Dermis microvascular lymphatic vessel endothelial cell (primary cell): ENCODE results near the gene INTS3. TPM values are rescaled to one million over a fixed set of nuclear protein-coding genes. Genes with fewer than 3 reads are reported as not detected.
"Not testable (repeated sequence)": the region's sequence is repeated elsewhere in the genome, so short reads cannot be mapped to it uniquely, and the experiment has no call there.

ENCODE experiments used
- DNase-seq, 2 donors: peaks; one replicate each; pipeline versions ENCODE4 v3.0.0 to v3.0.0-alpha.2; 2010; ENCODE audit warnings: low read depth in 2 of 2
- total RNA-seq: library from RNA; depleted of rRNA; stranded (reverse); fragments of >200 nt; gene quantifications from 2 replicates; pipeline ENCODE4 v1.2.1, GENCODE V29; 2014

INTS3 gene
- total RNA-seq, 1 donor from 2014 or later: 16.4 TPM

DNA sequence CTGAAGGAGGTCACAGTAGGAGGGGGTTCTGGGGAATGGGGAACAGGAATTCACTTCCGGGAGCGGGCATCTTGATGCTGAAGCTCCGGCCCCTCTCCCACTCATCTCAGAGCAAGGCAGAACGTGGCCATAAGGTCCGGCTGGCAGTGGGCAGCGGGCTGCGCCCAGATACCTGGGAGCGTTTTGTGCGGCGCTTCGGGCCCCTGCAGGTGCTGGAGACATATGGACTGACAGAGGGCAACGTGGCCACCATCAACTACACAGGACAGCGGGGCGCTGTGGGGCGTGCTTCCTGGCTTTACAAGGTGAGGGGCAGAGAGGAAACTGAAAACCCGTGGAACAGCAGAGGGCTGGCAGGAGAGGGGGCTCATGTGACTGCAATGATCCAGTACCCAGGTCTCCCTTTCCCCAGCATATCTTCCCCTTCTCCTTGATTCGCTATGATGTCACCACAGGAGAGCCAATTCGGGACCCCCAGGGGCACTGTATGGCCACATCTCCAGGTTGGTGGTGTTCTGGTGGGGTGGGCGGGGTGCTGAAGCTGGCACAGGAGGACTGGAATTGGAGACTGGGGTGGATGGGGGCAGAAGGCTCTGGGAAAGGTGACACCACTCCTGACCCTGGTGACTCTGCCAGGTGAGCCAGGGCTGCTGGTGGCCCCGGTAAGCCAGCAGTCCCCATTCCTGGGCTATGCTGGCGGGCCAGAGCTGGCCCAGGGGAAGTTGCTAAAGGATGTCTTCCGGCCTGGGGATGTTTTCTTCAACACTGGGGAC lies 50.4 kb downstream of the INTS3 start:
- DNase-seq: no peak

DNA sequence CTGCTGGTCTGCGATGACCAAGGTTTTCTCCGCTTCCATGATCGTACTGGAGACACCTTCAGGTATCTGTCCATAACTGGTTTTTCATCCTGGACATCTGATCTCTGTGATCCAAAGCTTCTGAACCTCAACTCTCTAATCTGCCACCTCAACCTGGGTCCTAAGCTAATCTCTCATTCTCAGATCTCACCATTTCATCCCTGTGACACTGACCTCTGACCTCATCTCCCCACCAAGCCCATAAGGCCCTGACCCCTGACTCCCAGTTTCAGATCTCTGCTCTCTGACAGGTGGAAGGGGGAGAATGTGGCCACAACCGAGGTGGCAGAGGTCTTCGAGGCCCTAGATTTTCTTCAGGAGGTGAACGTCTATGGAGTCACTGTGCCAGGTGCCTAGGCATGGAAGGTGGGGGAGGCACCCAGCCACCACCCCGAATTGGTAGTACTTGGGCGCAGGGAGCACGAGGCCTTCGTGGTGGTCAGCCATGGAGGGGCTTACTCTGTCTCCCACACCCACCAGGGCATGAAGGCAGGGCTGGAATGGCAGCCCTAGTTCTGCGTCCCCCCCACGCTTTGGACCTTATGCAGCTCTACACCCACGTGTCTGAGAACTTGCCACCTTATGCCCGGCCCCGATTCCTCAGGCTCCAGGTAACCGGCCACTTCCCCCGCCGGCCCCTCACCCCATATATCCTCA lies 51.1 kb downstream of the INTS3 start:
- no peak for DNase-seq

DNA sequence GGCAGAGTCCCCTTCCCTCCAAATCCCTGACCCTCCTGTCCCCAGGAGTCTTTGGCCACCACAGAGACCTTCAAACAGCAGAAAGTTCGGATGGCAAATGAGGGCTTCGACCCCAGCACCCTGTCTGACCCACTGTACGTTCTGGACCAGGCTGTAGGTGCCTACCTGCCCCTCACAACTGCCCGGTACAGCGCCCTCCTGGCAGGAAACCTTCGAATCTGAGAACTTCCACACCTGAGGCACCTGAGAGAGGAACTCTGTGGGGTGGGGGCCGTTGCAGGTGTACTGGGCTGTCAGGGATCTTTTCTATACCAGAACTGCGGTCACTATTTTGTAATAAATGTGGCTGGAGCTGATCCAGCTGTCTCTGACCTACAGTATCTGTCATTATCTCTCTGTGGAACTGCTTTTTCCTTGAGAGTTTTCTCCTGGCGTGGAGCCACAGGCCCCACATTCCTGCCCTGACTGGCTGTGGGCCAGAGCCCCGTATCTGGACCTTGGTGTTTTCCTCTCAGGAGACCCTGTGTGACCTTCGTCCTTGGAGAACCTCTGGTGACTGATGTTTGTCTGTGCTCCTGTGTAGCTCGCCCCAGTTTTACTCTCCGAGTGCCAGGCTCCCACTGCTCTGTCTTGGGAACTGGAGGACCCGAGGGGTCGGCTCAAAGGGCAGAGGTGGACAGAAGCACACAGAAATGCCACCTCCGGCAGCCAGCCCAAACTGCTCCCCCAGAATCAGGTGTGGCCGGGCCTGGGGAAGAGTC lies 52.1 kb downstream of the INTS3 start:
- DNase-seq: peak in 1 of 2 donors; percentile 29

DNA sequence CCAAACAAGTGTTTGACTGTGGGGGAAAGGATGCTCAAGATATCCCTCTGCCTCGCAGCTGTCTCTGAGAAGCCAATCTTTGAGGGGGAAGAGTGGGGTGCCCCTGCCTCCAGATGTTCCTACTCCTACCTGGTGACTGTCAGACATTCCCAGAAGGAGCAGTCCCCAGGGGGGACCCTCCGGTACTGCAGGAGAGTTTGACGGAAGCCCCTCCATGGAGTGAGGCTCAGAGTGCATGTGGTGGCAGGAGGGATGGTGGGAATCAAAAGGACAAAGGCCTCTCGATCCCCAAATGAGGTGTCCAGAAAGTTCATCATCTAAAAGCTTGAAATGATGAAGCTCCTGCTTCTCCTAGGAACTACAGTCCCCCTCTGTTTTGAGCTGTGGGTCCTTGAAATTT lies 52.7 kb downstream of the INTS3 start:
- DNase-seq: no peak

DNA sequence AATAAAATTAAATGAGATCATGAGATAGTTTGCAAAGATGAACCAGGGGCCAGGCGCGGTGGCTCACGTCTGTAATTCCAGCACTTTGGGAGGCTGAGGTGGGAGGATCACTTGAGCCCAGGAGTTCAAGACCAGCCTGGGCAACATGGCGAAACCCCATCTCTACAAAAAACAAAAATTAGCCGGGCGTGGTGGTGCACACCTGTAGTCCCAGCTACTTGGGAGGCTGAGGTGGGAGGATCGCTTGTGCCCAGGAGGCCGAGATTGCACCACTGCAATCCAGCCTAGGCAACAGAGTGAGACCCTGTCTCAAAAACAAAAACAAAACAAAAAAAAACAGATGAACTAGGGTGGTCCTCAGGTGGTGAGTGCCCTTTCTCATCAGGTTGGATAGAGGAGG lies 54.8 kb downstream of the INTS3 start:
- DNase-seq: not testable (repeated sequence)

DNA sequence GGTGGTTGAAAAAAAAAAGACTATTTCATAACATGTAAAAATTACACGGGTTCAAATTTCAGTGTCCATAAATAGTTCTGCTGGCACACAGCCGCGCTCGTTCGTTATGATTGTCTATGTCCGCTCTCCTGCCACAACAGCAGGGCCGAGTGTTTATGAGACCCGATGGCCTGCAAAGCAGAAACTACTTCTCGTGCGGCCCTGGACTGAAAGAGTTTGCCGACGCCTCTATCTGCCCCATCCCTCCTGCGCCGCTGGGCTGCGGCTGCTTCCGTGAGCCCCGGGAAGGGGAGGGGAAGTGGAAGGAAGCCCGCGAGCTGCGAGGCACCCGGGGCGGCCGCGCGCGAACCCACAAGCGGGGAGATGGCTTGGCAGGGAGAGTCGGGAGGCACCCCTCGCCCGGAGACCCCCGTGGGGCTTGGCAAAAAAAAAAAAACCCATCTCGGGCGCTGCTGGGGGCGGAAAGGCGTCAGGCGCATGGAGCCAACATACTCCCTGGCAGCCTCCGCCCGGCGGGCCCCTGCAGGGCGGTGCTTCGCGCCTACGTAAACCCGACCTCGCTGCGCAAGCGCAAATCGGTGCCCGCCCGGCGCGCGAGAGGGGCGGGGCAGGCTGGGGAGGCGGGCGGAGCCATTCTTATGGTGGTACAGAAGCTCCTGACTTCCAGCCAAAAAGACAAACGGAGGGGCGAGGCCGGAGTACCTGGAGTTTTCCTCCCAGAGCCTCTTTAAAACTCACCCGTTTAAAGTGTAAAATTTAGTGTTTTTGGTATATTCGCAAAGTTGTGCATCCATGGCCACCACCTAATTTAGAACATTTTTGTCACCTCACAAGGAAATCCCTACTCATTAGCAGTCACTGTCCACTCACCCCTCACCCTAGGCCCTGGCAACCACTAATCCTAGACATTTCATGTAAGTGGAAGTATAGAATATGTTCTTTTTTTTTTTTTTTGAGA lies 55.7 kb downstream of the INTS3 start:
- peak; percentile 78 to 88 for DNase-seq

DNA sequence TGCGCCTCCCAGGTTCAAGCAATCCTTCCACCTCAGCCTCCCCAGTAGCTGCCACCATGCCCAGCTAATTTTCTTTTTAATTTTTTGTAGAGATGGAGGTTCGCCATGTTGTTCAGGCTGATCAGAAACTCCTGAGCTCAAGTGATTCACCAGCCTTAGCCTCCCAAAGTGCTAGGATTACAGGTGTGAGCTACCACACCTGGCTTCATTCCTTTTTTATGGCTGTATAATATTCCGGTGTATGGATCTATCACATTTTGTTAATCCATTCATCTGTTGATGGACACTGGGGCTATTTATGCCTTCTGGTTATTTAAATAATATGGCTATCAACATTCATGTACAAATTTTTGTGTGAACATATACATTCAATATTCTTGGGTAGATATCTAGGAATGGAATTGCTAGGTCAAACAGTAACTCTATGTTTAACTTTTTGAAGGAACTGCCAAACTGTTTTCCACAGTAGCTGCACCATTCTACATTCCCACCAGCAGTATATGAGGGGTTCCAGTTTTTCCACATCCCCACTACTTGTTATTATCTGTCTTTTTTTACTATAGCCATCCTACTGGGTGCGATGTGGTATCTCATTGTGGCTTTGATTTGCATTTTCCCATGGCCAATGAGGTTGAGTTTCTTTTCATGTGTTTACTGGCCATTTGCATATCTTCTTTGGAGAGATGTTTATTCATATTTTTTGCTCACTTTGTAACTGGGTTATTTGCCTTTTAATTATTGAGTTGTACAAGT lies 58.4 kb downstream of the INTS3 start:
- no peak for DNase-seq

DNA sequence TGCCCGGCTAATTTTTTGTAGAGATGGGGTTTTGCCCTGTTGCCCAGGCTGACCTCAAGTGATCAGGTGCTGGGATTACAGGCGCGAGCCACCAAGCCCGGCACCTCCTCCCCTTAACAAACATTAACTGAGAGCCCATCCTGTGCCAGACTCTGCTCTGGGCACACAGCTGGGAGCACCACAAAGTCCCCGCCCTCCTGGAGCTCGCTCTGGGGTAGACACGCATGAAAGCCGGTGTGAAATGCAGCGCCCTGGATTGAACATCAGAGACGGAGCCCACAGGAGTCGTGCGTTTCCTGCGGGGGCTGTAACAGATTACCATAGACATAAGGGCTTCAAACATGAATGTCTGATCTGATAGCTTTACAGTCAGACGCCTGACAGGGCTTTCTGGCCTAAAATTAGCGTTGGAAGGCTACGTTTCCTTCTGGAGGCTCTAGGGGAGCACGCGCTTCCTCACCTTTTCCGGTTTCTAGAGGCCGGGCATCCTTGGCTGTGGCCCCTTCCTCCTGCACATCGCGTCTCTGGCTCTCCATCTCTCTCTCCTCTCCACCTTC lies 61.7 kb downstream of the INTS3 start:
- peak in 1 of 2 donors; percentile 24 for DNase-seq

DNA sequence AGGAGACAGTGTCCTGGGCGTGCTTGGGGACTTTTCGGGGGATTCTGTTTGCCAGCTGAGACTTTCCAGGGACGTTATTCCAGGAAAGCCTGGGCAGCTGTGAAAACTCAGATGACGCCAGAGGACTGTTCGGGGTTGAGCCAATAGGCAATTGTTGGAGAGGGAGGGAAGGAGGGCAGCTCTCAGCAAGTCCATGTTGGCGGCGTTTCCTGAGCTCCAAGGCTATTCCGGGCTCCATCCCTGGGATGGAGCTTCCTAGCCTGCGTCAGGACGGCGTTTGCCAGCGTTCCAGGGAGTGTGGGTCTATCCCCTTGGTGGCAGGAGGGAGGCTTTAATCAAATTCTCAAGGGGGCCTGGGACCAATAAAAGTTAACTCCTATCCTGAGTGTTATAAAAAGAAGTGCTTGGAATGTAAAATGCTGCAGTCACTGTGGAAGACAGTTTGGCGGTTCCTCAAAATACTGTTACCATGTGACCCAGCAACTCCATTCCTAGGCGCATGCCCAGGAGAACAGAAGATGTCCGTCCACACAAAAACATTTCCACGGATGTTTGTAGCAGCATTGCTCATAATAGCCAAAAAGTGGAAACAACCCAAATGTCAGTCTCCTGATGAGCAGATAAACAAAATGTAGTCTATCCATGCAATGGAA lies 62.6 kb downstream of the INTS3 start:
- DNase-seq: peak; percentile 67 to 86

DNA sequence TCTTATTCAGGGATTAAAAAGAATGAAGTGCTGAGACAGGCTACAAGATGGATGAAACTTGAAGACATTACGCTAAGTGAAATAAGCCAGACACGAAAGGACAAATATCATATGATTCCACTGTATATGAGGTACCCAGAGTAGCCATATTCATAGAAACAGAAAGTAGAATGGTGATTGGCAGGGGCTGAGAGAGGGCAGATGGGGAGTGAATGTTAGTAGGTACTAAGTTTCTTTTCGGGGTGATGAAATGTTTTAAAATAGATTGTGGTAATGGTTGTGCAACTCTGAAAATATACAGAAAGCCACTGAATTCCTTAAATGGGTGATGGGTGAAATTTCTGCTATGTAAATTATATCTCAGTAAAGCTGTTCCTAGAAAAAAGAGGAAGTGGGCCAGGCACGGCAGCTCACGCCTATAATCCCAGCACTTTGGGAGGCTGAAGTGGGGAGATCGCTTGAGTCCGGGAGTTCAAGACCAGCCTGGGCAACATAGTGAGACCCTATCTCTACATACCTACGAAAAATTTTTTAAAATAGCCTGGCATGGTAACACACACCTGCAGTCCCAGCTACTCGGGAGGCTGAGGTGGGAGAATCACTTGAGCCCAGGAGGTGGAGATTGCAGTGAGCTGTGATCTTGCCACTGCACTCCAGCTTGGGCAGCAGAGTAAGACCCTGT lies 63.3 kb downstream of the INTS3 start:
- no peak for DNase-seq

DNA sequence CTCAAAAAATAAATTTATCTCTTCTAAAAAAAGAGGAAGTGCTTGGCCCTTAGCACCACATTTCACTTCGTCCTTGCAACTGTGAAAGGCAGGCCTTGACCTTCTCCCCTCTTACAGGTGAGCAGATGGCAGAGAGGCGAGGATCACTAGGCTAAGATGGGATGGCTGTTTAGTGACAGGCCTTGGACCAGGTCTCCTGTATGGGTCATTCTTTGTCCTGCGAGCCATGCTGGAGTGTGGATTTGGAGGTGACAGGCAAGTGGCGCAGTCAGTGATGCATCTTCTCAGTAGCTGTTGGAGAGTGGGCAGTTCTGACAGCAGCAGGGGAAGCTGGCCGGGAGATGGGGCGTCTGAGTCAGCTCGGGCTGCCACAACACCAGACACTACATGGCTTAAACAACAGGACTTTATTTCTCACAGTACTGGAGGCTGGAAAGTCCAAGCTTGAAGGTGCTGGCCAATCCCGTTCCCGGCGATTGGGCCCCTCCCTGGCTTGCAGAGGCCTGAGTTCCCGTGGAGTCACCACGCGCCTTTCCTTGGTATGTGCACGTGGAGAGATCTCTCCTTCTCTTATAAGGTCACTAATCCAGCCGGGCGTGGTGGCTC lies 63.9 kb downstream of the INTS3 start:
- no peak for DNase-seq

DNA sequence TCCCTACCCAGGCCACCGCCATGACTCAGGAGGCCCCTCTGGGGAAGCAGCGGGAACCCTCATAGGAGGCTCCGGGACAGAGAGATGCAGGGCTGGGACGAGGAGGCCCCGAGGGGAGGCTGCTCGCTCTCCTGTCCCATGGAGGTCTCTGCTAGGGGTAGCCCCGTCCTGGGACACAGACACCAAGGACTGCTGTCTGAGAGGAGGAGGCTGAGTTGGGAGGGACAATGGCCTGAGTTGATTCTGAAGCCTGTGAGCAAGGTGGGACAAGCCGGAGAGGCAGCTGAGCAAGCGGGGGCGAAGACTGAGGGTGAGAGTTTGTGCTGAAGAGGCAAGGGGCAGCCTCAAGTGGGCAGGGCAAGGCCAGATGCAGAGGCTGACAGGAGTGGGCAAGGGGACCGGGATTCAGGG lies 64.8 kb downstream of the INTS3 start:
- DNase-seq: no peak

DNA sequence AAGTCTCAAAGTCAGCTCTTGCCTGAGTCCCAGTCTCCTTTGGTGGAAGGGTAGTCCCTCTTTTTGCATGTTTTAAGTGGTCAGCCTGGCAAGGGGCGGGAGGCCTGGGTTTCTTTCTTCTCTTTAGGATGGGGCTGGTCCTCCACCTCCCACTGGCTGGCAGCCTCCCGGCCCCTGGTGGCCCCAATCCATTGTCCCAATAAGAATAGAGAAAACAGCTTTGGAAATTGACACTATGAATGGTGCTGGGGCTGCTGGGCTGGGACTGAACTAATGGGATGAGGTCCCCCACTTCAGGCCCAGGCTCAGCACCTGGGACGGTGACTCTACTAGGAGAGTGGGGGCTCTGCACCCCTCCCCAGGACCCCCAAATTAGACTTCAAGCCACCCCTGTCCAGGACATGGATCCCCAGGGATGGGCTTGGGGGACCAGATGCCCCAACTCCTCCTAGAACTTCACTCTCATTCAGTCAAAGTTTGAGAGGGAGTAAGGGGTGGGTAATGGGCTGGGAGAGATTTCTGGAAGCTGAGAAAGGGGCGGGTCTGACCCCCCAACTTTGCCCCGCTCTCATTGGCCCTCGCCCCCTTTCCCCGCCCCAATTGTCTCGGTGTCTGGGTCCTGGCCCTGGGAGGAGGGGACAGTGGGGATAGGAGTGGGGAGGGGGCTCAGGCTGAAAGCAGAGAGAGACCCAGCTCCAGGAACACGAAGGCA lies 65.6 kb downstream of the INTS3 start:
- DNase-seq: no peak

DNA sequence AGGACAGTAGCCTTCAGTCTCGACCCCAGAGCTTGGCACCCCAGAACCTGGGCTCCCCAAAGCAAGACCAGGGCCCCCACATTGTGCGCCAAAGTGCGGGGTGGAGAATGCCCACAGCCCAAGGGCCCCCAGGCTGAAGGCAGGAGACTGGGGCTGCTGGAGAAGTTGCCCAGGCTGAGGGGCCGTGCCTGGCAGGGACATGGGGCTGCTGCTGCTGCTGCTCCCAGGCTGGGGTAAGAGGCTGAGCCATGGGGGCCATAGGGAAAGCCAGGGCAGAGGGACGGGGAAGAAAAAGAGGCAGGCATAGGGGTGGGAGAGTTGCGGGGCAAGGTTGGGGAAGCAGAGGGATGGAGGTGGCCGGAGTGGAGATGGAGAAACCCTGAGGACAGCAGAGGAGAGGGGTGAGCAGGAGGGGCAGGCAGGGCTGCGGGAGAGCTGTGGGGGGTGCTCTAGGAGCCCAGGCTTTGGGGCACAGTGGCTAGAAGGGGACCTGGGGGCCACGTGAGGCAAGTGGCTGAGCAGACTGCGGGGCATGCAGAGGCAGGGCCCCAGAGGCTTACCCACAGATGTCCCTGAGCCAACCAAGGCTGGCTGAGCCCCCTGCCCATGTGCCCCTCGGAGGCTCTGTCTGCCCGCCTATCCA lies 66.2 kb downstream of the INTS3 start:
- no peak for DNase-seq

DNA sequence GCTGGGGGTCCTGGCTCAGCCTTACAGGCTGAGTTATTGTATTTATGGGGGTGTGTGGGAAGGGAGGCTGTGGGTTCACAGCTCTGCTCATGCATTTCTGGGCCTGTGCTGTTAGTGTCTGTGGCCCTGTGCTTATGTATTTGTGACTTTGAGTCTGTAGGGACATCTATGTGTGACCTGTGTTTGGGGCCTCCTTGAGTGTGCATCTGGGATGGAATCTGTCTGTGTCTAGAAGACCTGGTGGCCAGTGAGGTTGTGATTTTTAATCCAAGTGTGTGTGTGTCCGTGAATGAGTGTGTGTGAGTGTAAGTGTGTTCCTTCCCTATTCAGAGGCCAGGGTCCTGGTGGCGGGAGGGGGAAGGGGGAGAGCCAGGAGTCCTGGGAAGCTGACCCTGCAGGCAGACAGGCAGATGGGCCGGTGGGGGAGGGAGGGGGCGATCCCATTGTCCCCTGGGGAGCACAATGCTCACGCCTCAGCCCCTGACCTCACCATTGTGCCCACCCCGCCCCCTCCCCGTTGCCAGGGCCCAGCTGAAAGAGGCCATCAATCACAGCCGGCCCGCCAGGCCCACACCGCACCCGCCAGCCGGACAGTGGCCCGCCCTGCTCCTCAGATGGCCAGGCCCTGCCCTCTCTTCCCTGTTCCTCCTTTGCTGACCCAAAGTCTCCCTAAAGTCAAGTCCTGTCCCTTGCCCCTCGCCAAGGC lies 66.9 kb downstream of the INTS3 start:
- no peak for DNase-seq

DNA sequence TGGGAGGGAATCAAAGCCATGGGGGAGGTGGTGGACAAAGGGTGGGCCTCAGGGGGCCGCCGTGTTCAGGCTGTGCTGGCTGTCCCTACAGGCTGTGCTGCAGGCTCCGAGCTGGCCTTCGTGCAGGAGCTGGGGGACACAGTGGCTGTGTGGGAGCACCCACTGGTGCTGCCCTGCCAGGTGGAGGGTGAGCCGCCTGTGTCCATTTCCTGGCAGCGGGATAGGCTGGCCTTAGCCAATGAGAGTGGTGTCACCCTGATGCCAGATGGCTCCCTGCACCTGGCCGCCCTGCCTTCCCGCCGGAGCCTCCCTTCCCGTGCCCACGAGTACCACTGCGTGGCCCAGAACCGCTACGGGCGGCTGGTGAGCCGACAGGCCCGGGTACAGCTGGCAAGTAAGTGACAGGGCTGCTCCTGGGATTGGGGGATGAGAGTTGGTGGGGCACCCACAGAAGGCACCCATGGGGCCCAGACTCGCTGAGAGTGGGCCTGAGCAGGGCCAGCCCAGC lies 67.5 kb downstream of the INTS3 start:
- DNase-seq: no peak
